GM12878 (cell line): ENCODE results near the gene ARMCX4. TPM values are rescaled to one million over a fixed set of nuclear protein-coding genes. Genes with fewer than 3 reads are reported as not detected.
"Not testable (repeated sequence)": the region's sequence is repeated elsewhere in the genome, so short reads cannot be mapped to it uniquely, and the experiment has no call there.

Source experiments
- ATAC-seq: fragments of 200-7000 bp; cut with Tn5 transposase; 3 replicates; pipeline ENCODE4 v1.9.1; 2020; ENCODE audit warnings: mild to moderate bottlenecking, moderate library complexity
- BruUV-seq: library from RNA; stranded (reverse); fragments of 400-500 nt; replicated peaks from 2 replicates; lab custom pipeline; 2021; lab: Mats Ljungman, UMichigan
- CTCF ChIA-PET: fragments of 300-600 bp; sonication (Branson Sonifier 250); formaldehyde crosslinking; extraction: SDS; loops from one replicate; lab custom pipeline; 2021; ENCODE audit warnings: inconsistent platforms; lab: Yijun Ruan, JAX
- POLR2A ChIA-PET: fragments of 350-600 bp; formaldehyde crosslinking; extraction: SDS; loops from one replicate; lab custom pipeline; 2021; ENCODE audit warnings: inconsistent platforms; lab: Charles Lee
- RAD21 ChIA-PET: fragments of 300-600 bp; sonication (Branson Sonifier 250); formaldehyde crosslinking; loops from one replicate; lab custom pipeline; 2023; ENCODE audit warnings: antibody characterized with exemption; ENCODE audit not compliant: unreplicated experiment; lab: Charles Lee
- SMC1A ChIA-PET: fragments of 300-600 bp; sonication (Branson Sonifier 250); formaldehyde crosslinking; loops from one replicate; lab custom pipeline; 2023; ENCODE audit not compliant: unreplicated experiment, uncharacterized antibody; lab: Charles Lee
- DNase-seq: peaks from one replicate; pipeline ENCODE4 v3.0.0-alpha.2; 2011; ENCODE audit warnings: low read depth, low spot score
- FAIRE-seq: peaks from 3 replicates; lab custom pipeline; 2011; peaks lifted over from hg19 to GRCh38; lab: Jason Lieb, UNC
- H2AFZ ChIP-seq: 2 replicates; pipeline ENCODE4 v1.6.0; 2011; ENCODE audit warnings: low read depth, low read length, control low read depth; ENCODE audit not compliant: control insufficient read depth
- H3K27ac ChIP-seq: 2 replicates; pipeline ENCODE4 v1.5.1; 2011; ENCODE audit warnings: control low read depth; ENCODE audit not compliant: control insufficient read depth, insufficient read depth
- H3K27me3 ChIP-seq, 2 experiments: replicated peaks in 1 of 2; 2 replicates each; pipeline versions ENCODE4 v1.6.0 to v1.6.1; 2011; ENCODE audit warnings: low read length in 1 of 2; ENCODE audit not compliant: control insufficient read depth in 2 of 2, insufficient read depth in 2 of 2
- H3K36me3 ChIP-seq, 2 experiments: 2 replicates each; pipeline ENCODE4 v1.5.1; 2011; ENCODE audit warnings: low read length in 1 of 2; ENCODE audit not compliant: control insufficient read depth in 2 of 2, insufficient read depth in 2 of 2
- H3K4me1 ChIP-seq: 2 replicates; pipeline ENCODE4 v1.6.1; 2011; ENCODE audit warnings: mild to moderate bottlenecking, low read length, moderate library complexity, mixed read lengths; ENCODE audit not compliant: control insufficient read depth, insufficient read depth
- H3K4me2 ChIP-seq: 2 replicates; pipeline ENCODE4 v1.6.0; 2011; ENCODE audit warnings: control low read depth; ENCODE audit not compliant: control insufficient read depth, insufficient read depth
- H3K4me3 ChIP-seq: fragments of 200-600 bp; sonication (generic); 2 replicates; pipeline ENCODE4 v1.5.1; 2016
- H3K79me2 ChIP-seq: 2 replicates; pipeline ENCODE4 v1.6.0; 2011; ENCODE audit warnings: low read length; ENCODE audit not compliant: control insufficient read depth, insufficient read depth
- H3K9ac ChIP-seq: 2 replicates; pipeline ENCODE4 v1.8.0; 2011; ENCODE audit warnings: low read length, control low read depth, mixed read lengths; ENCODE audit not compliant: control insufficient read depth, insufficient read depth
- H3K9me3 ChIP-seq: replicated peaks from 3 replicates; pipeline ENCODE4 v1.5.1; 2011; ENCODE audit warnings: mild to moderate bottlenecking, low read length; ENCODE audit not compliant: control insufficient read depth, insufficient read depth
- H4K20me1 ChIP-seq: 2 replicates; pipeline ENCODE4 v1.6.0; 2011; ENCODE audit not compliant: control insufficient read depth, insufficient read depth
- CHD2 ChIP-seq: IDR thresholded peaks from 2 replicates; pipeline ENCODE4 v1.6.1; 2011; ENCODE audit warnings: low read depth, low read length, improper control_type of control experiment, borderline replicate concordance
- EED ChIP-seq: sonication (generic); IDR thresholded peaks from 2 replicates; pipeline ENCODE4 v1.6.1; 2016; ENCODE audit warnings: antibody characterized with exemption, low read depth
- EP300 ChIP-seq, 2 experiments: fragments of 150-350 bp in 1 of 2; IDR thresholded peaks; 2 replicates each; pipeline ENCODE4 v1.6.1; 2011 to 2012; ENCODE audit warnings: low read depth in 2 of 2, low read length in 2 of 2, borderline replicate concordance in 1 of 2, improper control_type of control experiment in 1 of 2, inconsistent platforms in 1 of 2; ENCODE audit not compliant: control insufficient read depth in 1 of 2
- IKZF1 ChIP-seq: fragments of 450-650 bp; conservative IDR thresholded peaks from 2 replicates; pipeline ENCODE4 v1.6.1; 2017; ENCODE audit warnings: antibody characterized with exemption, mild to moderate bottlenecking
- NBN ChIP-seq: fragments of 450-650 bp; IDR thresholded peaks from 2 replicates; pipeline ENCODE4 v1.6.1; 2016
- PKNOX1 ChIP-seq: fragments of 450-650 bp; IDR thresholded peaks from 2 replicates; pipeline ENCODE4 v1.6.1; 2016; ENCODE audit warnings: mild to moderate bottlenecking
- RELA ChIP-seq: fragments of 450-650 bp; IDR thresholded peaks from 2 replicates; pipeline ENCODE4 v1.8.0; 2014; ENCODE audit warnings: borderline replicate concordance; ENCODE audit not compliant: partially characterized antibody
- TARDBP ChIP-seq: IDR thresholded peaks from 2 replicates; pipeline ENCODE4 v1.6.1; 2016; ENCODE audit warnings: borderline replicate concordance
- ZNF207 ChIP-seq: fragments of 450-650 bp; IDR thresholded peaks from 2 replicates; pipeline ENCODE4 v1.6.1; 2014; ENCODE audit warnings: antibody characterized with exemption, mild to moderate bottlenecking, borderline replicate concordance
- ZNF24 ChIP-seq: fragments of 450-650 bp; IDR thresholded peaks from 2 replicates; pipeline ENCODE4 v1.6.1; 2017; ENCODE audit warnings: antibody characterized with exemption, mild to moderate bottlenecking
- WGBS: methylation state at CpG from one replicate; pipeline ENCODE4 v1.1.6; 2016; ENCODE audit warnings: low lambda C conversion rate; ENCODE audit not compliant: insufficient replicate concordance, insufficient coverage; ENCODE audit errors: missing lambda C conversion rate; 5-methylcytosine and 5-hydroxymethylcytosine counted together
- in situ Hi-C: fragments of 300-500 bp; cut with MboI; formaldehyde crosslinking; loops from 9 replicates; pipeline ENCODE4 v1.14.3; 2018; ENCODE audit warnings: mixed read lengths
- intact Hi-C: fragments of 100-400 bp; cut with micrococcal nuclease; formaldehyde crosslinking; loops from one replicate; pipeline ENCODE4 v1.14.2; 2022; ENCODE audit not compliant: unreplicated experiment
- polyA plus RNA-seq, 11 experiments: library from polyadenylated mRNA; depleted of rRNA in 4 of 11; unstranded in 6 of 11; stranded (reverse) in 5 of 11; fragments of >200 nt; fragmentation: Nextera tagmentation in 4 of 11; fragmentation: Illumina TruSeq in 1 of 11; extraction: Ambion mirVana in 4 of 11; extraction: Trizol in 1 of 11; gene quantifications; 1 replicate in 1 of 11; 2 replicates in 10 of 11; pipeline versions ENCODE4 v1.2.1 to v1.2.3, GENCODE V29; 2011 to 2016; ENCODE audit warnings: inconsistent platforms in 2 of 11, missing spikeins in 2 of 11, low read depth in 1 of 11
- total RNA-seq, 4 experiments: library from RNA; depleted of rRNA in 3 of 4; stranded (reverse); fragments of >200 nt in 3 of 4; fragmentation: Illumina TruSeq in 1 of 4; extraction: Trizol in 1 of 4; gene quantifications; 2 replicates each; pipeline versions ENCODE4 v1.2.1 to v1.2.3, GENCODE V29; 2013 to 2021

The ARMCX4 gene
- total and polyA plus RNA-seq, 10 of the 15 experiments (the other 5 are each of a cell fraction or from before 2014, with no cell fraction given): 0.23 to 3.2 (median 0.75) TPM; not detected in 1

GRCh38 chrX:101491943-101492342 is 6.7 kb downstream of the ARMCX4 start:
- BruUV-seq: no TSS peak
- intact Hi-C loops (no loop called here), in situ Hi-C loops (no loop called here)
- no peak for FAIRE-seq
- ATAC-seq: no peak
- Histone ChIP-seq H3K9me3 (no peaks in the 10 kb centered on the region), H3K36me3 (no peaks in the 10 kb centered on the region), H2AFZ (no peak overlapping the region), H3K27me3 (no peaks in the 10 kb centered on the region), H3K9ac (no peak overlapping the region), H3K4me1 (no peaks in the 10 kb centered on the region), H3K4me3 (no peak overlapping the region), H3K79me2 (no peaks in the 10 kb centered on the region), H3K27ac (no peak overlapping the region), H3K4me2 (no peak overlapping the region), H4K20me1 (no peaks in the 10 kb centered on the region)
- no peak for DNase-seq
- SMC1A ChIA-PET: no interaction called here
- RAD21 ChIA-PET: no interaction called here
- WGBS: 49% methylated on average over 4 of the region's 4 CpGs
- POLR2A ChIA-PET: no interaction called here
- CTCF ChIA-PET: no interaction called here
- no peak for TF ChIP-seq TARDBP
- no peak for TF ChIP-seq EED
- no peak for TF ChIP-seq NBN
- TF ChIP-seq EP300 (IDR thresholded peaks at IDR 0.05; ENCODE audit: borderline replicate concordance in 1 of 2, control insufficient read depth in 1 of 2, low read depth in 2 of 2, low read length in 2 of 2): no peak

- FAIRE-seq (no peak), ATAC-seq (no peak), DNase-seq (no peak)
- no peaks in the 10 kb centered on the region for H3K9me3 ChIP-seq
- BruUV-seq: no TSS peak
- no peak overlapping the region for H3K4me3 ChIP-seq
- no peaks in the 10 kb centered on the region for H3K79me2 ChIP-seq
- CTCF ChIA-PET: no interaction called here
- H2AFZ ChIP-seq: no peak overlapping the region
- in situ Hi-C loops (no loop called here), intact Hi-C loops (no loop called here)
- POLR2A ChIA-PET: no interaction called here
- no peaks in the 10 kb centered on the region for H3K36me3 ChIP-seq
- H3K27me3 ChIP-seq: no peaks in the 10 kb centered on the region
- TF ChIP-seq PKNOX1: no peak
- TF ChIP-seq RELA: no peak
- no peak for TF ChIP-seq ZNF207
- TF ChIP-seq IKZF1: no peak
- no peak for TF ChIP-seq CHD2
- TF ChIP-seq ZNF24: no peak
- no peak overlapping the region for H3K4me2 ChIP-seq
- no peaks in the 10 kb centered on the region for H3K4me1 ChIP-seq
- no peaks in the 10 kb centered on the region for H4K20me1 ChIP-seq
- SMC1A ChIA-PET: no interaction called here
- WGBS: 0% methylated on average over 1 of the region's 1 CpG
- RAD21 ChIA-PET: no interaction called here
- H3K27ac ChIP-seq: no peak overlapping the region
- H3K9ac ChIP-seq: no peak overlapping the region
Observed at GRCh38 chrX:101493225-101493624, 8.0 kb downstream of the ARMCX4 start.

GRCh38 chrX:101502929-101503328 is 17.7 kb downstream of the ARMCX4 start:
- H3K27me3 ChIP-seq, BruUV-seq, intact Hi-C loops, CTCF ChIA-PET, H3K36me3 ChIP-seq, H3K9me3 ChIP-seq, H3K4me3 ChIP-seq, RAD21 ChIA-PET, H4K20me1 ChIP-seq, ATAC-seq, H3K27ac ChIP-seq, FAIRE-seq, in situ Hi-C loops, H2AFZ ChIP-seq, H3K79me2 ChIP-seq, POLR2A ChIA-PET, H3K4me2 ChIP-seq, H3K9ac ChIP-seq, DNase-seq, SMC1A ChIA-PET, H3K4me1 ChIP-seq: not testable (repeated sequence)
- WGBS: 33% methylated on average over 1 of the region's 1 CpG
